Measurements from ENCODE around the gene CACNA1S. TPM values are rescaled to one million over a fixed set of nuclear protein-coding genes. Genes with fewer than 3 reads are reported as not detected.
A peak's percentile ranks its signal among the peaks of the same experiment; 100 is the strongest.

CACNA1S gene
- total RNA-seq, 1 experiment from 2014 or later: not detected

DNA sequence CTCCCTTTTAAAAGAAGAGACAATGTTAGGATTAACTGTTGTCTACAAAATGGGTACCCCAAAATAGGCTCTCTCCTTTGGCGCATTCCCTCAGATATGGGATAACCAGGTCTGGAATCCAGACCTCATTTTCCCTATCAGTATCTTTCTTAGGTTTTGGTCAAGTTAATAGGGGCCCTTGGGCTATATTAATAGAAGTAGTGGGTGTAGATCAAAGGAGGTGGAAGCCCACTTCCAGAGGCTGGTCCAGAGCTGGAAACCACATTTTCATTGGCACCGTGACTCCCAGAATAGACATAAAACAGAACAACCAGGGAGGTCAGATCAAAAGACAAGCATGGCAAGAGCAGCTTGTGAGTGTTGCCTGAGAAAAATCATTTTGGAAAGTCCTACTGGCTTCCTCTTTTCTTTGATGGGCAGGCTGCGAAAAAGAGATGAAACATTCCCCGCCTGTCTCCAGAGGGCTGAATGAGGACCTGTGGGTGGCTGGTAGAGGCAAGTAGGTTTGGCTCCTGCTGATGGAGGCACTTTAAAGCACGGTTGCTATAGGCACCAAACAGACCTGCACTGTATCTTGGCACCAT, 62.9 kb downstream of the CACNA1S start:
- no peak for DNase-seq
- Histone ChIP-seq H3K9ac (ENCODE audit: low read length) (no peak overlapping the region), H3K9me3 (ENCODE audit: low read length) (no peaks in the 10 kb centered on the region), H3K4me2 (ENCODE audit: low read depth, low read length, poor library complexity, severe bottlenecking) (no peak overlapping the region), H3K79me2 (ENCODE audit: low read length) (no peaks in the 10 kb centered on the region), H3K9me2 (replicated peaks; ENCODE audit: insufficient read depth, low read length) (no peaks in the 10 kb centered on the region), H3K4me1 (ENCODE audit: low read length) (peaks cover 24% of the 10 kb centered on the region), H3K4me3 (ENCODE audit: low read length) (no peak overlapping the region), H2AFZ (ENCODE audit: low read length) (no peak overlapping the region), H3K27me3 (ENCODE audit: low read length) (no peaks in the 10 kb centered on the region), H3K36me3 (ENCODE audit: insufficient read depth, low read length) (no peaks in the 10 kb centered on the region), H4K20me1 (ENCODE audit: insufficient read depth, low read depth, low read length) (peaks cover 4% of the 10 kb centered on the region; the same call in 1 of the 2 replicates), H3K27ac (ENCODE audit: low read length) (no peak overlapping the region)

- Histone ChIP-seq H2AFZ (ENCODE audit: low read length) (no peak overlapping the region), H3K9ac (ENCODE audit: low read length) (no peak overlapping the region), H3K4me1 (ENCODE audit: low read length) (peaks cover 24% of the 10 kb centered on the region), H3K27me3 (ENCODE audit: low read length) (no peaks in the 10 kb centered on the region), H3K9me3 (ENCODE audit: low read length) (no peaks in the 10 kb centered on the region), H3K9me2 (replicated peaks; ENCODE audit: insufficient read depth, low read length) (no peaks in the 10 kb centered on the region), H3K27ac (ENCODE audit: low read length) (no peak overlapping the region), H3K4me2 (ENCODE audit: low read depth, low read length, poor library complexity, severe bottlenecking) (no peak overlapping the region), H3K36me3 (ENCODE audit: insufficient read depth, low read length) (no peaks in the 10 kb centered on the region), H3K4me3 (ENCODE audit: low read length) (no peak overlapping the region), H3K79me2 (ENCODE audit: low read length) (no peaks in the 10 kb centered on the region), H4K20me1 (ENCODE audit: insufficient read depth, low read depth, low read length) (peaks cover 4% of the 10 kb centered on the region; the same call in 1 of the 2 replicates)
- DNase-seq: no peak
Observed at GRCh38 chr1:201048521-201048920, 63.7 kb downstream of the CACNA1S start.

- Histone ChIP-seq H3K4me2 (ENCODE audit: low read depth, low read length, poor library complexity, severe bottlenecking) (no peak overlapping the region), H3K79me2 (ENCODE audit: low read length) (no peaks in the 10 kb centered on the region), H3K9me3 (ENCODE audit: low read length) (no peaks in the 10 kb centered on the region), H3K27ac (ENCODE audit: low read length) (no peak overlapping the region), H3K27me3 (ENCODE audit: low read length) (no peaks in the 10 kb centered on the region), H2AFZ (ENCODE audit: low read length) (no peak overlapping the region), H3K9ac (ENCODE audit: low read length) (no peak overlapping the region), H3K4me3 (ENCODE audit: low read length) (no peak overlapping the region), H3K4me1 (ENCODE audit: low read length) (no peaks in the 10 kb centered on the region), H3K36me3 (ENCODE audit: insufficient read depth, low read length) (no peaks in the 10 kb centered on the region), H3K9me2 (replicated peaks; ENCODE audit: insufficient read depth, low read length) (no peaks in the 10 kb centered on the region), H4K20me1 (ENCODE audit: insufficient read depth, low read depth, low read length) (peaks cover 4% of the 10 kb centered on the region; the same call in 1 of the 2 replicates)
- DNase-seq: no peak
Observed at GRCh38 chr1:201044119-201044518, 68.1 kb downstream of the CACNA1S start.

DNA sequence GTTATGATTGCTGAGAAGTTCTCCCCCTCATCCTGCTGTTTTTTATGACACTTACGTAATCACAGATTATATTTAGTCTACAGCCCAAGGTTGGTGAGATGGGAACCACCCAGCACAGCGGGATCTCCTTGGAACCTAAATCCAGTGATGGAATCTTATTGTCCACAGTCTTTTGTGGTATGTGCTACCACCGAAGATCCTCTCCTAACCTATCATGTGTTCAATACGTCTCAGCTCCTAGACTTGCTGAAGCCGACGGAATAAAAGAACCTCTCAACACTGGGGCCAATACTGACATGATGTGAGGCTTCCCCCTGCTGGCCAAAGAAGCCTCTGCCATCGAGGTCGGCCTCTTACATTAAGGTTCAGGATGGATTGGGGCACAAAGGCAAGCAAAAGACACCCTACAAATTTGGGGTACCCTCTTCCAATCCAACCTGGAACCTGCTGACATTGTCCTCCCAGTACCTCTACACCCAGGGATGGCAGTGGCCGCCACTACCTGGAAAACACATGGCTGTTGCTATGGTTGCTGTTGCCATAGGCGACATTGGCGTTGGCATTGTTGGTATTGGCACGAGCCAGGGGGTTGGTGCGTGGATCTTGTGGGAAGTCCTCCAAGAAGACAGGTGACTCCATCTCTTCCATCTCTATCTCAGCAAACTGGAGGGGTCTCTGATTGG, 69.3 kb downstream of the CACNA1S start:
- peaks cover 4% of the 10 kb centered on the region; the same call in 1 of the 2 replicates for H4K20me1 ChIP-seq (ENCODE audit: insufficient read depth, low read depth, low read length)
- H3K27ac ChIP-seq (ENCODE audit: low read length): no peak overlapping the region
- H3K27me3 ChIP-seq (ENCODE audit: low read length): no peaks in the 10 kb centered on the region
- no peak overlapping the region for H3K4me3 ChIP-seq (ENCODE audit: low read length)
- H3K4me1 ChIP-seq (ENCODE audit: low read length): no peaks in the 10 kb centered on the region
- no peaks in the 10 kb centered on the region for H3K9me2 ChIP-seq (replicated peaks; ENCODE audit: insufficient read depth, low read length)
- H3K79me2 ChIP-seq (ENCODE audit: low read length): no peaks in the 10 kb centered on the region
- H3K4me2 ChIP-seq (ENCODE audit: low read depth, low read length, poor library complexity, severe bottlenecking): no peak overlapping the region
- H3K9ac ChIP-seq (ENCODE audit: low read length): no peak overlapping the region
- DNase-seq: peak; percentile 84
- H2AFZ ChIP-seq (ENCODE audit: low read length): no peak overlapping the region
- no peaks in the 10 kb centered on the region for H3K9me3 ChIP-seq (ENCODE audit: low read length)
- H3K36me3 ChIP-seq (ENCODE audit: insufficient read depth, low read length): no peaks in the 10 kb centered on the region

GRCh38 chr1:201041011-201041410, 71.2 kb downstream of the CACNA1S start:
- Histone ChIP-seq H2AFZ (ENCODE audit: low read length) (no peak overlapping the region), H3K79me2 (ENCODE audit: low read length) (no peaks in the 10 kb centered on the region), H3K9ac (ENCODE audit: low read length) (no peak overlapping the region), H3K4me3 (ENCODE audit: low read length) (no peak overlapping the region), H3K9me2 (replicated peaks; ENCODE audit: insufficient read depth, low read length) (no peaks in the 10 kb centered on the region), H3K27ac (ENCODE audit: low read length) (no peak overlapping the region), H3K36me3 (ENCODE audit: insufficient read depth, low read length) (no peaks in the 10 kb centered on the region), H3K4me1 (ENCODE audit: low read length) (no peaks in the 10 kb centered on the region), H3K9me3 (ENCODE audit: low read length) (no peaks in the 10 kb centered on the region), H4K20me1 (ENCODE audit: insufficient read depth, low read depth, low read length) (no peaks in the 10 kb centered on the region), H3K4me2 (ENCODE audit: low read depth, low read length, poor library complexity, severe bottlenecking) (no peak overlapping the region), H3K27me3 (ENCODE audit: low read length) (no peaks in the 10 kb centered on the region)
- no peak for DNase-seq

DNA sequence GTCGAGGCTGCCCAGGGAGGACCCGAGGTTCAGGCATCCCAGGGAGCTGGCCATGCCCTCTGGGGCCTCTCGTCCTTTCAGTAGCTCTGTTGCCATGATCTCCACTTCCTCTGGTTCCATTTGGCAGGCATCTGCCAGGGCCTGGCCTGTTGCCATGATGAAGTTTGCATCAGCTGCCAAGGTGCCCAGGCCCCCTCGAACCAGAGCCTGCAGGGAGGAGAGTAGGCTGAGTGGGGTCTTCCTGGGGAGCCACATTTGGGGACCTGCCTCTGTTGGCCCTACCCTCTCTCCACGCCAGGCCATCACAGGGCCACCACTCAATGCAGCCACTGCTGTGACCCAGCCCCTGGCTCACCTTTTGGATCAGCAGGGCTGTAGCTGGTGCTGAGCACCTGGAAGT, 72.3 kb downstream of the CACNA1S start:
- no peaks in the 10 kb centered on the region for H4K20me1 ChIP-seq (ENCODE audit: insufficient read depth, low read depth, low read length)
- H3K27me3 ChIP-seq (ENCODE audit: low read length): no peaks in the 10 kb centered on the region
- no peaks in the 10 kb centered on the region for H3K9me3 ChIP-seq (ENCODE audit: low read length)
- DNase-seq: no peak
- no peak overlapping the region for H3K9ac ChIP-seq (ENCODE audit: low read length)
- H3K27ac ChIP-seq (ENCODE audit: low read length): no peak overlapping the region
- H3K36me3 ChIP-seq (ENCODE audit: insufficient read depth, low read length): no peaks in the 10 kb centered on the region
- H3K9me2 ChIP-seq (replicated peaks; ENCODE audit: insufficient read depth, low read length): no peaks in the 10 kb centered on the region
- H3K4me3 ChIP-seq (ENCODE audit: low read length): no peak overlapping the region
- H3K79me2 ChIP-seq (ENCODE audit: low read length): no peaks in the 10 kb centered on the region
- H2AFZ ChIP-seq (ENCODE audit: low read length): no peak overlapping the region
- H3K4me2 ChIP-seq (ENCODE audit: low read depth, low read length, poor library complexity, severe bottlenecking): no peak overlapping the region
- H3K4me1 ChIP-seq (ENCODE audit: low read length): no peaks in the 10 kb centered on the region

GRCh38 chr1:201039418-201039817, 72.8 kb downstream of the CACNA1S start:
- no peaks in the 10 kb centered on the region for H3K27me3 ChIP-seq (ENCODE audit: low read length)

GRCh38 chr1:201038186-201038876, 73.9 kb downstream of the CACNA1S start:
- H3K4me1 ChIP-seq (ENCODE audit: low read length): no peaks in the 10 kb centered on the region
- H3K36me3 ChIP-seq (ENCODE audit: insufficient read depth, low read length): no peaks in the 10 kb centered on the region
- no peaks in the 10 kb centered on the region for H3K79me2 ChIP-seq (ENCODE audit: low read length)
- no peaks in the 10 kb centered on the region for H3K9me2 ChIP-seq (replicated peaks; ENCODE audit: insufficient read depth, low read length)
- no peak overlapping the region for H3K27ac ChIP-seq (ENCODE audit: low read length)
- H4K20me1 ChIP-seq (ENCODE audit: insufficient read depth, low read depth, low read length): no peaks in the 10 kb centered on the region
- no peak for DNase-seq
- H3K9me3 ChIP-seq (ENCODE audit: low read length): no peaks in the 10 kb centered on the region
- H3K27me3 ChIP-seq (ENCODE audit: low read length): no peaks in the 10 kb centered on the region
- H2AFZ ChIP-seq (ENCODE audit: low read length): no peak overlapping the region
- no peak overlapping the region for H3K4me2 ChIP-seq (ENCODE audit: low read depth, low read length, poor library complexity, severe bottlenecking)
- no peak overlapping the region for H3K4me3 ChIP-seq (ENCODE audit: low read length)
- H3K9ac ChIP-seq (ENCODE audit: low read length): no peak overlapping the region

More at GRCh38 chr1:201039418-201039817, 72.8 kb downstream of the CACNA1S start:
- no peak overlapping the region for H3K27ac ChIP-seq (ENCODE audit: low read length)
- H3K9me2 ChIP-seq (replicated peaks; ENCODE audit: insufficient read depth, low read length): no peaks in the 10 kb centered on the region
- no peak overlapping the region for H3K9ac ChIP-seq (ENCODE audit: low read length)
- no peaks in the 10 kb centered on the region for H3K36me3 ChIP-seq (ENCODE audit: insufficient read depth, low read length)
- no peak for DNase-seq
- no peak overlapping the region for H3K4me3 ChIP-seq (ENCODE audit: low read length)
- no peaks in the 10 kb centered on the region for H3K79me2 ChIP-seq (ENCODE audit: low read length)
- H4K20me1 ChIP-seq (ENCODE audit: insufficient read depth, low read depth, low read length): no peaks in the 10 kb centered on the region
- H3K9me3 ChIP-seq (ENCODE audit: low read length): no peaks in the 10 kb centered on the region
- no peak overlapping the region for H2AFZ ChIP-seq (ENCODE audit: low read length)
- H3K4me2 ChIP-seq (ENCODE audit: low read depth, low read length, poor library complexity, severe bottlenecking): no peak overlapping the region
- no peaks in the 10 kb centered on the region for H3K4me1 ChIP-seq (ENCODE audit: low read length)

Measured in Karpas-422 (cell line).